Measurements from ENCODE around the gene P3H1.

GRCh38 chr1:42752284-42752683 is 14.5 kb downstream of the P3H1 start:
- TF ChIP-seq CTCF (IDR thresholded peaks at IDR 0.05; ENCODE audit: low read depth, low read length) (no peak), MYC (IDR thresholded peaks at IDR 0.05; ENCODE audit: low read depth, low read length) (no peak), POLR2A (IDR thresholded peaks at IDR 0.05; ENCODE audit: extremely low read depth, insufficient read length) (no peak), MAX (IDR thresholded peaks at IDR 0.05; ENCODE audit: low read depth, low read length) (no peak)

Measured in NB4 (cell line).